ENCODE measurements around the gene GPR156. TPM values are rescaled to one million over a fixed set of nuclear protein-coding genes. Genes with fewer than 3 reads are reported as not detected.

Gene GPR156
- total RNA-seq, 1 experiment from 2014 or later, result 1.5 TPM

GRCh38 chr3:120196333-120196732 lies 88.7 kb downstream of the GPR156 start:
- no peak for DNase-seq (ENCODE audit: low read depth)

- DNase-seq (ENCODE audit: low read depth), result no peak
Measured at GRCh38 chr3:120193554-120193953, 91.5 kb downstream of the GPR156 start.

GRCh38 chr3:120192579-120192978 lies 92.4 kb downstream of the GPR156 start:
- DNase-seq (ENCODE audit: low read depth), result no peak

DNA sequence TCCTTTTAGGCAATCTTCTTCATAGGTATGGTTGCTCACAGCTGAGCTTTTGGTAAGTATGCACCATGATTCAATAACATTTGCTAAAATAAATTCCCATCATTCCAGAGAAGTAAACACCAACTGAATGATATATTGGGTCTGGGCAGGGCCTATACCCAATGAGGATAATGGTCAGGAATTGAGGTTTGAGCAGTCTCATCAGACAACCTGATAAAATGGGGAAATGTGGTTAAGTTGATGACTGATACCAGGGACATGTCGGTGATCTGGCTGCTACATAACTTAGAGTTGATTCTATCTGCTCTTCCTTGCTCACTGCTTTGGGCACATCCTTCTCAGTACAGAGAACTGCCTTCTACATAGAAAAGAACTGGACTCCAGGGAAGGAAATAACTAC lies 92.9 kb downstream of the GPR156 start:
- DNase-seq (ENCODE audit: low read depth), result no peak

DNA sequence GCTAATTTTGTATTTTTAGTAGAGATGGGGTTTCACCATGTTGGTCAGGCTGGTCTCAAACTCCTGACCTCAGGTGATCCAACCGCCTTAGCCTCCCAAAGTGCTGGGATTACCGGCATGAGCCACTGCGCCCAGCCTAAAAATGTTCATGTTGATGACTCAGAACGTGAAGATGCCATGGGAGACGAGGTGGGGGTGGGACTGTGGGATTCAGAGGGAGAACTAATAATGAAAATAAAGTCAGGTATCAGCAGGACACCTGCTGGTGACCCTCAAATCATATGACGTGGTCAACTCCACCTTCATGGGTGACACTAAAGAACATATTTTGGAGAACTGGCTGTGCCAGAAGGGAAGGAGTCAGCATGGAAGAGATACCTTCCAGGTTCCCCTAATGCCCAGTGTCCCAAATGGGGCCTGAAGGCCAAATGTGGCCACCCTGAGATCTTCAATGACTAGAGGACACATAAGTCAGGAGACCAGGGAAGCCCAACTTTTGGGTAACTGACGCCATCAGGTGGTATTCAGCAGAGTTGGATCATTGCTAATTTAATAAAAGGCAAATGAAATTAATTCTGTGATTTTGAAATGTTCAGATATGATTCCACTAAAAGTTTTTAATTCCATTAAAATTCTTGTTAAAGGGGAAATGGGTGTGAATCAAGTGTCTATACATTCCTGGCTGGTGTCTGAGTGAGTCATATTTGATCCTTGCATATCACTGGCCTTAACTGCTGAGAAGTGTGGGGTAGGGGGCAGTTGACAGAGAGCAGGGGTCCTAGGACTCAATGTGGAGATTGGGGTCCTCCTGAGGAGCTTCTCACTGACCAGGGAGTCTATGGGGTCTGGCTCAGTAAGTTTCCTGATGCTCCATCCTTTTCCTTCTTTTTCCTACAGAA lies 102.2 kb downstream of the GPR156 start:
- DNase-seq (ENCODE audit: low read depth), result peak; percentile 57

DNA sequence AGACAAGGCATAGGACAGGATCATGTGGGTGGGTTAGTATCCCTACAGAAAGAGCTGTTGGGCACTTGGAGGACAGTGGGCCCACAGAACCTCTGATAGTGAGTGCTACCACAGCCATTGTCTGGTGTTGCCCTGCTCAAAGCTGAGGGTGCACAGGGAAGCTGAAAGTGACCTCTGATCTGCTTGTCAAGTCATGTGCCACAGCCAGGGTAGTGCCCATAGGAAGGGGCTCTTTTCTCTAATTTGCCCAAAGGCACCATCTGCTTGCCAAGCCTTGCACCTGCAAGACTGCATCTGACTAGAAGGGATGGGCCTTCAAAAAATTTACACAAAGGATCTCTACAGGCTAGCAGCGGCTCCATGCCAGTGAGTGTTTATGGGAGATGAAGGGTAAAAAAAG lies 103.4 kb downstream of the GPR156 start:
- no peak for DNase-seq (ENCODE audit: low read depth)

GRCh38 chr3:120180731-120181412 lies 104.2 kb downstream of the GPR156 start:
- DNase-seq (ENCODE audit: low read depth), result no peak

- DNase-seq (ENCODE audit: low read depth), result peak; percentile 42
Measured at GRCh38 chr3:120177707-120178306, 107.2 kb downstream of the GPR156 start.

GRCh38 chr3:120177151-120177550 lies 107.9 kb downstream of the GPR156 start:
- peak; percentile 87 for DNase-seq (ENCODE audit: low read depth)

DNA sequence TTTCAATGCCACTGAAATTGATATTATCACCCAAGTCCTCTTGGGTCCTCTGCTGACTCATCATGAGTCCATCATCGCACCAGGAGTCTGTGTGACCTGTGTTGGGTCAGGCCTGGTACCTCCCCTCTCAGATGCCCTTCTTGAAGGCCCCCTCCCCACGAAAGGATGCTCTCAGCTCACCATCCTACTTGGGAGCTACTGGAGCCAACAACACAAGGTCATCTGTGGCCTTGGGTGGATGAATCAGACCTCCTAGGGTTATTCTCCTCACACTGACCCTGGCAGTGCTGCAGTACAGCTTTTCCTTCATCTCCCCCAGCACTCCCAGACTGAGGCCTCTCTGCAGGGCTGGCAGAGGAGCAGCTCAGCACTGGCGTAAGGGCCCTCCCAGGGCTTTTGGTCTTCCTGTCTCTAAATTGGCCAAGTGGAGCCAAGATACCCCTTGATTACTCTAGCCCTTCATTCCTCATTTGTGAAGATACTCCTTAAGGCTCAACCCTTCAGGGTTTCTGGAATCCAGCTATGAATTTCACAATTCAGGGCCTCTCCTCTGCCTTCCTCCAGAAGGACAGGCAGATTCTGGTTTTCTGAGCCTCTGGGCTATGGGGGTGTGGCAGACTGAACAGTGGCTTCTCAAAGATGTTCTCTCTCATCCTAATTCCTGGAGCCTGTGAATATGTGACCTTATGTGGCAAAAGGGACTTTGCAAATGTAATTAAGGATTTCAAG lies 110.0 kb downstream of the GPR156 start:
- DNase-seq (ENCODE audit: low read depth), result no peak

DNA sequence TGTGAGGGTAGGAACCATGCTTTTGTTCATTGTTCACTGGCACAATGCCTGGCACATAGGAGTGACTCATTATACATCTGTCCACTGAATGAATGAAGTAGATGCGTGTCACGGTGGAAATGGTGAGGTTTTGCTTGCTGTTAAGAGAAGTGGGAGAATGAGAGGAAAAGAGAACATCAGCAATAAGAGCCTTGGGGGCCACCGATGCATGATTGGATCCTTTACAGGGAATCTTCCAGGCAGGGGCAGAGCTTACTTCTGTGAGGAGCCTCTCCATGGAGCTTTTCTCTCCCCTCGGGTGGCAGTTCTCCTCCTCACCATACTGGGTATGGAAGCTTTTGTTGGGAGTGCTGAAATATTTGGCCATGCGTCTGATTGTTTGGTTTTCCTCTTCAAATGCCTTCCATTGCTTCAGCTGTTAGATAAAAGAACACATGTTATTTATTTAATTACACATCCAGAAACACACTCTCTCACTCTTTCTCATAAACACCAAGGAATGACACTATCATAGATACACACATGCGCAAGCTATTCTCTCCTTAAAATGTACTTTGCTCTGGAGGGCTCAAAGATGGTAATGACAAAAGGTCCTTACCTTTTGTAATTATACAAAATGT lies 111.9 kb downstream of the GPR156 start:
- peak; percentile 78 for DNase-seq (ENCODE audit: low read depth)

DNA sequence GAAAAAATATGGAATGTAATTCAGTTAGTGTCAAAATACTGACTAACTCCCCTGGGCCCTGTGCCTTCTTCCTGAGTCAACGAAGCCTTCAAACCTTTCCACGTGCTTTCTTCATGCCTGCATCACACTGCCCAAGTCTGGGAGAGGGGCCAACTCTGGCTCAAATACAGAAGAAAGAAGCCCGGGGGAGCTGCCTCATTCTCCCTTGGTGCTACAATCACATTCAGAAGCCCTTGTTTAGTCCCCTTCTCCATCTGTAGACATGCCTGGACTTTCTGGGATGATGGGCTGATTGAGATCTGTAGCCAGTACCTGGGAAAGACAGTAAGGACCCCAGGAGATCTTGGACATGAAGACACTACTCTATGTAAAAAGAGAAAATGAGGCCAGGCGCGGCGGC lies 113.0 kb downstream of the GPR156 start:
- peak; percentile 60 for DNase-seq (ENCODE audit: low read depth)

GRCh38 chr3:120171134-120171873 lies 113.7 kb downstream of the GPR156 start:
- no peak for DNase-seq (ENCODE audit: low read depth)

DNA sequence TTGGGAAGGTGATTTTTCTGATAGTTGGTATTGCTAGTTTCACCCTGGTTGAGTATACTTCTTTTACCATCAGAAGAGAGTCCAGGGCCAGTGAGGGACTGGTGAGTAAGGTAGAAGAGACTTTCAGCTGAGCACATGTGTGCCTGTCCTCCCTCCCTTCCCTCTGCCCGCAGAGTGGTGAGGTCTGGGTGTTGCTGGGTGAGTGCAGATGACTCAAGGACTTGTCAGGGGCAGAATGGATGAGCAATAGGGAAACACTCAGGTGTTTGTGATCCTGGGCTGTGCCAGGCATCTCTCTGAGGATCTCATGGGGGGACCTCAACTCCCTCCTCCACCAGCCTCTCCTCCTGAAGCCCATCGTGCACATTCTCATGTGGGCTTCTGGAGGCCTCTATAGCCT lies 114.8 kb downstream of the GPR156 start:
- peak; percentile 89 for DNase-seq (ENCODE audit: low read depth)

- DNase-seq (ENCODE audit: low read depth), result no peak
Measured at GRCh38 chr3:120169407-120169806, 115.6 kb downstream of the GPR156 start.

- DNase-seq (ENCODE audit: low read depth), result no peak
Measured at GRCh38 chr3:120168611-120169010, 116.4 kb downstream of the GPR156 start.

- DNase-seq (ENCODE audit: low read depth), result no peak
Measured at GRCh38 chr3:120168038-120168437, 117.0 kb downstream of the GPR156 start.

- no peak for DNase-seq (ENCODE audit: low read depth)
Measured at GRCh38 chr3:120167488-120167887, 117.5 kb downstream of the GPR156 start.

- DNase-seq (ENCODE audit: low read depth), result no peak
Measured at GRCh38 chr3:120163816-120164215, 121.2 kb downstream of the GPR156 start.

DNA sequence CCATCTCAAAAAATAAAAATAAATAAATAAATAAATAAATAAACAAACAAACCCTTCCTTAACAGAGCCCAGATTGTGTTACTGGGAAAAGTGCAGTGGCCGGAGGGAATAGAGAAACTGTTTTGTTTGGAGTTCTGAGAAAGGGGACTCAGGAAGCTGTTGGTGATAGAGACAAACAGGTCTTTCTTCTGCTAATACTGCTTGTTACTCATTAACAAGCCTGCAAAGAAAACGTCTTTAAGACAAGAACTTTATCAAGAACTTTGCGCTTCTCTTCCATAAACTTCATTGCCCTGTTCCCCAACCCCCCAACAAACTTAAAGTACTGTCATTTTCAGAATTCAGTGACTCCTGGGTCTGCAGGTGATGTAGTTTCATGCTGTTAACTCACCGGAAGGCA lies 122.0 kb downstream of the GPR156 start:
- no peak for DNase-seq (ENCODE audit: low read depth)

DNA sequence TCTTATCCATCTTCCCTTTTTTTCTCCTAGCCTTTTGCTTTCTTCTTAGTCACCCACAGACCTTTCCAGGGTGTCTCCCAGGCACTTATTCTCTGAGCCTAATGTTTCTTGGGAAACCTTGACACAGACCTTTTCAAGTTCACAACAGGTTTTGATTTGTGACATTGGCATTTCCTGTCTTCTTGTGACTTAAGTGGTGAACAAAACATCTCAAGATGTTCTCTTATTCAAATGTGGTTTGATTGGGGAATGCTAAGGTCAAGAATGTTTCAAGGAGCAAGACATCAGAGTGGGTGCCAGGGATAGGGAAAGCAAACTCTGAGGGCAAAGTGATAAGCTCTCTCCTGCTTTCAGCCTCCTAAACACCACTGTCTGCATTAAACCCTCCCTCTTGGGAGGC lies 122.6 kb downstream of the GPR156 start:
- peak; percentile 21 for DNase-seq (ENCODE audit: low read depth)
